Retinal pigment epithelial cell (primary cell): ENCODE data around the gene TARDBP.

Experiments used
- DNase-seq: peaks from one replicate; pipeline ENCODE4 v3.0.0-alpha.2; 2010; ENCODE audit warnings: low read depth
- H3K4me3 ChIP-seq: 2 replicates; pipeline ENCODE4 v1.5.1; 2011; ENCODE audit warnings: mild to moderate bottlenecking, low read length, control low read depth, moderate library complexity
- CTCF ChIP-seq: conservative IDR thresholded peaks from 2 replicates; pipeline ENCODE4 v1.5.1; 2011; ENCODE audit warnings: low read depth, low read length, control low read depth, inconsistent platforms

The TARDBP gene

GRCh38 chr1:11056504-11056903 lies 44.0 kb downstream of the TARDBP start:
- H3K4me3 ChIP-seq = no peak overlapping the region
- TF ChIP-seq CTCF = no peak
- no peak for DNase-seq

- no peak for TF ChIP-seq CTCF
- DNase-seq = no peak
- no peak overlapping the region for H3K4me3 ChIP-seq
Observed at GRCh38 chr1:11057477-11057876, 45.0 kb downstream of the TARDBP start.

- TF ChIP-seq CTCF = no peak
- no peak overlapping the region for H3K4me3 ChIP-seq
- DNase-seq = no peak
Observed at GRCh38 chr1:11058026-11058425, 45.6 kb downstream of the TARDBP start.

- no peak for TF ChIP-seq CTCF
- no peak for DNase-seq
Observed at GRCh38 chr1:11058595-11059154, 46.2 kb downstream of the TARDBP start.

GRCh38 chr1:11059155-11059967 lies 46.9 kb downstream of the TARDBP start:
- H3K4me3 ChIP-seq = peak overlapping the region; percentile 81
- no peak for TF ChIP-seq CTCF
- DNase-seq = no peak

More at GRCh38 chr1:11058595-11059154, 46.2 kb downstream of the TARDBP start:
- H3K4me3 ChIP-seq = peak overlapping the region; percentile 81

GRCh38 chr1:11059968-11060830 lies 47.7 kb downstream of the TARDBP start, which contains the start of gene SRM:
Gene SRM (minus strand): TSS chr1:11060018. CDS start chr1:11059943, 75 bp downstream.
- no peak for TF ChIP-seq CTCF
- peak within 1 kb of the TSS; percentile 81 for H3K4me3 ChIP-seq
- DNase-seq = peak; percentile 52
